ENCODE results near the gene PITX1. TPM values are rescaled to one million over a fixed set of nuclear protein-coding genes. Genes with fewer than 3 reads are reported as not detected.

The PITX1 gene
- total RNA-seq, 1 donor from 2014 or later: not detected

DNA sequence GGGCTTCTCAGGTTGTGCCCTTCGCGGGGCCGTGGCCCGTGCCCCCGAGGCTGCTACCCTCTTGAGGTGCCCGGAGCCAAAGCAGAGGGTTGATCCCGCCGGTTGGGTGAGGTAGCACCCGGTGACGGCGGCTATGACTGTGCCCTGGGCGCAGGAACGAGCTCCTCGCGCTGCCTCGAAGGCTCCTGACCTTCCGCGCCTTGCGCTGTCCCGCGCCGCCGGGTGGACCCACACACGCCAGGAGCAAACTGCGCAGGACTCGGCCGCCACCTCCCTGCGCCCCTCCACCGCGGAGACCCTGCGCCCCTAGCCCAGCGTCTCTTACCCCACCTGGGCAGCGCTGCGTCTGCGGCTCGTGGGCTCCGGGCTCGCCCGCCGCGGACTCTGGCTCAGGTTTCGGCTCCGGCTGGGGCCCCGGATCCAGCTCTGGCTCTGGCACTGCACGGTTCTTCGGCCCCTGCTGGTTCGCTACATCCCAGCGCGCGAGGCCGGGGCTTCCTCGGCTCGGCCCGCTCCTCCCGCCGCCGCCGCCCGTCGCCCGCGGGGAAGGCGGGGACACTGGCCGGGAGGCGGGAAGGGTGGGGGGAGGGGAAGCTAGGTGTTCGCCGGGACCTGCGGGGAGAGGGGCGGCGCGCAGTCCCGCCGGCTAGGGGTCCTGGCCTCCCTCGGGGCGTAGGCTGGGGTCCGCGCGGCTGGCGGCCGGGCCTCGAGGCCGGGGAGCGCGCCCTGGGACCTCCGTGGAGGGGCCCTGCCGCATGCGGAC lies 5.4 kb upstream of the PITX1 start:
- Histone ChIP-seq H3K9ac (no peak overlapping the region), H3K9me3 (ENCODE audit: low read depth) (no peaks in the 10 kb centered on the region), H3K27ac (no peak overlapping the region), H4K20me1 (ENCODE audit: low read depth) (peaks cover 78% of the 10 kb centered on the region), H3K79me2 (ENCODE audit: low read depth) (no peaks in the 10 kb centered on the region), H2AFZ (replicated peaks) (peak overlapping the region; percentile 71), H3F3A (ENCODE audit: low read depth) (peaks cover 8% of the 10 kb centered on the region), H3K4me3 (peak overlapping the region; percentile 37), H3K4me2 (peak overlapping the region; percentile 77), H3K27me3 (peaks cover 100% of the 10 kb centered on the region), H3K4me1 (peaks cover 15% of the 10 kb centered on the region), H3K36me3 (no peaks in the 10 kb centered on the region)
- peaks cover 13% of the 10 kb centered on the region for H3K4me1 Mint-ChIP-seq
- H3K9me3 Mint-ChIP-seq: peaks cover 5% of the 10 kb centered on the region
- H3K27me3 Mint-ChIP-seq (ENCODE audit: insufficient read depth, low read depth): peaks cover 89% of the 10 kb centered on the region
- TF ChIP-seq, protein P1, sequence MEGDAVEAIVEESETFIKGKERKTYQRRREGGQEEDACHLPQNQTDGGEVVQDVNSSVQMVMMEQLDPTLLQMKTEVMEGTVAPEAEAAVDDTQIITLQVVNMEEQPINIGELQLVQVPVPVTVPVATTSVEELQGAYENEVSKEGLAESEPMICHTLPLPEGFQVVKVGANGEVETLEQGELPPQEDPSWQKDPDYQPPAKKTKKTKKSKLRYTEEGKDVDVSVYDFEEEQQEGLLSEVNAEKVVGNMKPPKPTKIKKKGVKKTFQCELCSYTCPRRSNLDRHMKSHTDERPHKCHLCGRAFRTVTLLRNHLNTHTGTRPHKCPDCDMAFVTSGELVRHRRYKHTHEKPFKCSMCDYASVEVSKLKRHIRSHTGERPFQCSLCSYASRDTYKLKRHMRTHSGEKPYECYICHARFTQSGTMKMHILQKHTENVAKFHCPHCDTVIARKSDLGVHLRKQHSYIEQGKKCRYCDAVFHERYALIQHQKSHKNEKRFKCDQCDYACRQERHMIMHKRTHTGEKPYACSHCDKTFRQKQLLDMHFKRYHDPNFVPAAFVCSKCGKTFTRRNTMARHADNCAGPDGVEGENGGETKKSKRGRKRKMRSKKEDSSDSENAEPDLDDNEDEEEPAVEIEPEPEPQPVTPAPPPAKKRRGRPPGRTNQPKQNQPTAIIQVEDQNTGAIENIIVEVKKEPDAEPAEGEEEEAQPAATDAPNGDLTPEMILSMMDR (IDR thresholded peaks at IDR 0.05): no peak
- TF ChIP-seq EZH2 (IDR thresholded peaks at IDR 0.05) (peak; percentile 74), EZH2phosphoT487 (IDR thresholded peaks at IDR 0.05) (peak; percentile 90)
- DNase-seq (ENCODE audit: low spot score): peak; percentile 67
- H3K36me3 Mint-ChIP-seq: no peaks in the 10 kb centered on the region
- H3K4me3 Mint-ChIP-seq: no peak overlapping the region
- H3K27ac Mint-ChIP-seq: no peak overlapping the region

DNA sequence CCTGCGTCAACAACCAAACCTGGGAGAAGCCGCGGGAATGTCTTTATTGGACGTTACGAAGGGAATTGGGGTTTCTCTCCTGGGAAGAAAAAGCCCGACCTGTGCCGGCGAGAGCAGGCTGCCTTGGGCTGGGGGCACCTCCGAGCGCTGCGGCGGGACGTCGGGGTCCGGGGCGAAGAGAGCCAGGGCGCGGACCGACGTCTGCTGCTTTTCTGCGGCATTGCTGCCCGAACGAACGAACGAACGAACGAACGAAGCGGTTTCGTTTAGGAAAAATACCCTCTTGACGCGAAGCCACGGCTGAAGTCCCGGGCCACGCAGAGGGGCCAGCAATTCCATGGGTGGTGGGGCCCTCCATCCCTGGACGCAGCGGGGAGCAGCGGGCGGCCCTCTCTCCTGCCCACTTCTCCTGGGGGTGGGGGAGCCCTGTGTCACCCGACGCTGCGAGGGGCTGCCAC lies 4.8 kb upstream of the PITX1 start:
- Histone ChIP-seq H3K9me3 (ENCODE audit: low read depth) (no peaks in the 10 kb centered on the region), H3K9ac (no peak overlapping the region), H3K4me3 (no peak overlapping the region), H3K27me3 (peaks cover 100% of the 10 kb centered on the region), H4K20me1 (ENCODE audit: low read depth) (peaks cover 79% of the 10 kb centered on the region), H3K4me2 (peak overlapping the region; percentile 77), H3K4me1 (peaks cover 15% of the 10 kb centered on the region), H3K79me2 (ENCODE audit: low read depth) (no peaks in the 10 kb centered on the region), H3K27ac (no peak overlapping the region), H3K36me3 (no peaks in the 10 kb centered on the region), H3F3A (ENCODE audit: low read depth) (peaks cover 14% of the 10 kb centered on the region), H2AFZ (replicated peaks) (no peak overlapping the region)
- H3K4me1 Mint-ChIP-seq: peaks cover 15% of the 10 kb centered on the region
- no peak overlapping the region for H3K4me3 Mint-ChIP-seq
- no peak overlapping the region for H3K27ac Mint-ChIP-seq
- H3K27me3 Mint-ChIP-seq (ENCODE audit: insufficient read depth, low read depth): peaks cover 85% of the 10 kb centered on the region
- H3K9me3 Mint-ChIP-seq: peaks cover 5% of the 10 kb centered on the region
- peak; percentile 46 for DNase-seq (ENCODE audit: low spot score)
- H3K36me3 Mint-ChIP-seq: no peaks in the 10 kb centered on the region
- TF ChIP-seq, protein P1 (IDR thresholded peaks at IDR 0.05): no peak
- TF ChIP-seq EZH2phosphoT487 (IDR thresholded peaks at IDR 0.05) (peak; percentile 90), EZH2 (IDR thresholded peaks at IDR 0.05) (peak; percentile 93)

DNA sequence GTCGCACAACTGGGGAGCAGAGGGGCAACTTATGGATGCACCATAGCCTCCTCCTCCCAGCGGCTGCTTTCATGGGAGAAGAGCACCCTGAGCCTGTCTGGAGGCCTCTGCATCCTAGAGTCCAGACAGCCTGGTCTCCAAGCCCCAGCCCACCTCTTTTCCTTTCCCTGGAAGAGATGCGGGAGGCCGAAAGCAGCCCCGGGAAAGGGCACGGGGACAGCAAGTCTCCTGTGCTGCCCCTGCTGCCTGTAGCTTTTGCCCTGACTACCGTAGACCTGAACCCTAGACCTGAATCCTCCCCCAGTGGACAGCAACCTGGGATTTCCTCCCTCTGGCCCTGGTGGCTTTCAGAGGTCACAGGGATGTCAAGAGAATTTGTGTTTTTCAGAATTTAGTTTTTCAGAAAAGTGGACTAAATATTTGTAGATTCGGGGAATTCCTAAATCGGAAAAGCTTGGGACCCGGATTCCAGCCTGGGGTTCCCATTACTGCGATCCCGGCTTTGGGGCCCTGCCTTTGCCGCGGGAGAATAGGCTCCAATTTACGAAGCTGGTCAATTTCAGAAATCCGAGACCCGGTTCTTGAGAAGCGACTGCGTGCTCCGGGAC lies 4.3 kb upstream of the PITX1 start:
- Histone ChIP-seq H3K79me2 (ENCODE audit: low read depth) (no peaks in the 10 kb centered on the region), H3F3A (ENCODE audit: low read depth) (peaks cover 18% of the 10 kb centered on the region), H3K4me2 (no peak overlapping the region), H4K20me1 (ENCODE audit: low read depth) (peaks cover 82% of the 10 kb centered on the region), H3K27ac (no peak overlapping the region), H2AFZ (replicated peaks) (no peak overlapping the region), H3K27me3 (peaks cover 100% of the 10 kb centered on the region), H3K9me3 (ENCODE audit: low read depth) (no peaks in the 10 kb centered on the region), H3K36me3 (no peaks in the 10 kb centered on the region), H3K4me3 (no peak overlapping the region), H3K4me1 (peaks cover 18% of the 10 kb centered on the region), H3K9ac (no peak overlapping the region)
- TF ChIP-seq, protein P1 (IDR thresholded peaks at IDR 0.05): no peak
- no peak for TF ChIP-seq EZH2 (IDR thresholded peaks at IDR 0.05)
- TF ChIP-seq EZH2phosphoT487 (IDR thresholded peaks at IDR 0.05): no peak
- H3K36me3 Mint-ChIP-seq: no peaks in the 10 kb centered on the region
- no peak overlapping the region for H3K27ac Mint-ChIP-seq
- H3K27me3 Mint-ChIP-seq (ENCODE audit: insufficient read depth, low read depth): peaks cover 81% of the 10 kb centered on the region
- H3K9me3 Mint-ChIP-seq: peaks cover 5% of the 10 kb centered on the region
- peak; percentile 38 for DNase-seq (ENCODE audit: low spot score)
- no peak overlapping the region for H3K4me3 Mint-ChIP-seq
- H3K4me1 Mint-ChIP-seq: peaks cover 16% of the 10 kb centered on the region

Measured in neural progenitor cell (in vitro differentiated cells).